NCI-H524 treated with DMSO at 0.1 percent for 48 hours (cell line): ENCODE results near the gene TEX51.

ENCODE experiments used
- DNase-seq: peaks from one replicate; lab custom pipeline; 2025; lab: John Stamatoyannopoulos, UW

TEX51 gene

GRCh38 chr2:126879348-126880298 lies 19.1 kb upstream of the TEX51 start:
- DNase-seq, result no peak

DNA sequence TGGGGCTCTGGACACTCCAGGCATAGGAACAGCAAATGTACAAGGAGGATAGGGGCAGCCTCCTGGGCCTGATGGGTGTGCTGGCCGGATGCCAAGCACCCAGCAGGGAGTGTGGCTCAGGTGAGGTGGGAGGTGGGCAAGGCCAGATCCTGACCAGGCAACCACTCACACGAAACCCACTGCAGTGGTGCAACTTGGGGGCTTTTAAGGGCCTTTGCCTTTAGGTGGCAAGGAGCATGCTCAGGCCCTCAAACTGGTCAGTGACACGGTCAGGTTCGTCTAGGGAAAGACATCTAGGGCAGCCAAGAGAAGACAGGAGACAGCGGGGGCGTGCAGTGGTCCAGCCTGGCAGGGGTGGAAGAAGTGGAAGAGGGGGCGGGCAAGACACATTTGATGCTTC lies 18.4 kb upstream of the TEX51 start:
- DNase-seq, result no peak

DNA sequence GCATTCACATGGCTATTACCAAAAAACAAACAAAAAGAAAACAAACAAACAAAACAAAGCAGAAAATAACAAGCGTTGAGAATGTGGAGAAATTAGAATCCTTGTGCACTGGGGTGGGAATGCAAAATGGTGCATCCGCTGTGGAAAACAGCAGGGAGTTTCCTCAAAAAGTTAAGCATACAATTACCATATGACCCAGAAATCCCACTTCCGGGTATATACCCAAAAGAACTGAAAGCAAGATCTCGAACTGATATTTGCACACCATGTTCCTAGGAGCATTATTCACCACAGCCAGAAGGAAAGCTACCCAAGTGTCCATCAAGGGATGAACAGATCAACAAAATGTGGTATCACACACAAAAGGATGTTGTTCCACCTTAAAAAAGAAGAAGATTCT lies 17.9 kb upstream of the TEX51 start:
- DNase-seq, result no peak

DNA sequence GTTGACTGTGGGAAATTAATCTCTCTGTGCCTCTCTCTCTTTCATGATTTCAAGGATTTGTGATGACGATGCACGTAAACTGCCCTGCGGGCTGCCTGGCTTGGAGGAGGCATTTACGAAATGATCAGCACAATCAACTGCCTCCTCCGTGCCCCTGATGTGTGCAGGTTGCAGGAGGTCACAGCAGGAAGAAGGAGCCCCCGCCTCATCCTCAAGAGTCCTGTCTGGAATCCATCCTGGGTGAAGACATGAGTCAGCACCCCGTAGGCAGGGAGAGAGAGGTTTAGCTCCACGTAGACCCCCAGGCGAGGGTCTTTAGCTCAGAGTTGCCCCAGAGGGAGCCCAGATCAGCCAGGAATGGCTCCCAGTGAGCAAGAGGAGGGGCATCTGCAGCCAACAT lies 17.1 kb upstream of the TEX51 start:
- DNase-seq, result no peak

DNA sequence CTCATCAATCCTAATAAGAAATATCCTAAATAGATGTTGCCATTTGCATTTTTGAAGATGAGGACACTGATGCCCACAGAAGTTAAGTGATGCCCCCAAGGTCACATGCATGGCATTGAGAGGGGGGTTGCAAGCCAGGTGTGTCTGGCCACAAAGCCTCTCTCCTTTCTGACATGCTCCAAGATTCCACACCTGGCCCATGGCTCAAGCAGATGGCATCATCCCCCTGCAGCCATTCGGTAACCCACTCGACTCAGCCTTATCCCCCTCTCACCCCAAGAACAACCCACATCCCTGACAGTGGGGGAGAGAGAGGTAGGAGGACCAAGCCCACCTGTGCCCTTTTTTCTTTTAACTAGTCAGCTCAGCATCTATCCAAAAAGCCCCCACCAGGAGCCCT lies 16.5 kb upstream of the TEX51 start:
- no peak for DNase-seq

GRCh38 chr2:126882736-126883665 lies 15.7 kb upstream of the TEX51 start:
- DNase-seq, result no peak

DNA sequence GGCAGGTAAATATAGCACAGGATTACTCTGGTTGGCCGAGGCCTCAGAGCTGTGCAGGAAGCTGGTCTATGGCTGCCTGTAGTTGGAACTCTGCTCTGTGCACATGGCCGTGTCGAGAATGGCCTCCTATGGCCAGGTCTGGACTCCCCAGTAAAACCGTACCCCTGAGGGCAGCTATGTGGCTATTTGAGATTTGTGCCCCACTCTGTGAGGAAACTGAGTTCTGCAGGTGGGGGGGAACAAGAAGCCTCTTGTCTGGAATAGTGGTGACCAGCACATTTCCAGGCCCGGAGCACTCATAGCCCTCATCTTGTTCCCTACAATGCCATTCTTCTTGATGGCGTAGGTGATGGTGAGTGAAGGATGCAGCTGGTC lies 15.0 kb upstream of the TEX51 start:
- DNase-seq, result no peak

DNA sequence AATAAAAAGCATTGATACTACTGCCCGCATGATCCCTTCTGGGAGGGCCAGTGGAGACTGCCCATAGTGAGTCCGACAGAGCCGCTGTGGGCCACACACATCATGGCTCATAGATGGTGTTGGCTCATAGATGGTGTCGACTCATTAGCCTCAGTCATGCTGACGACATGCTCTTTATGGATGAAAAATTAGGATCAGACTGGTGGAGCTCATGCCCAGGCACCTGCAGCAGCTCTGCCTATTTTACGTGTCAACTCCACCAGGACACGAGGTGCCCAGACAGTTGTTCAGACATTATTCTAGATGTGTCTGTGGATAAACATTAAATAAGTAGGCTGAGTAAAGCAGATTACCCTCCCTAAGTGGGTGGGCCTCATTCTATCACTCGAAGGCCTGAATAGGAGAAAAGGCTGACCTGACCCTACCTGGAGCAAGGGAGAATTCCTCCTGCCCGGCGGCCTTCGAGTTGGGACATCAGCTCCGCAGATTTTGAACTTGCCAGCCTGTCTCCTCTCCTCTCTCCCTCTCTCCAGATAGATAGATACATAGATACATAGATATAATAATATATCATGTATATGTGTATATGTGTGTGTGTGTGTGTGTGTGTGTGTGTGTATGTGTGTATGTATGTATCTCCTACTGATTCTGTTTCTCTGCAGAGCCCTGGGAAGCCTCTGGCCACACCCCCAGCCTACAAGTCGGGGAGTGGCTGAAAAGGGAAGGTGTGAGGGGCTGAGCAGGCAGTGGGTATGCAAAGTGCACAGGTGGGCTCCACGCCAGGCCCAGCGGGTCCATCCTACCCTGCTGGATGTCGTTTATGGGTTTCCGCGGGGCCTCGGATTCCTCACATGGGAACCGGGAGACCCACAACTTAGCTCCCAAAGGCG lies 13.6 kb upstream of the TEX51 start:
- no peak for DNase-seq

- no peak for DNase-seq
Measured at GRCh38 chr2:126885751-126886210, 12.9 kb upstream of the TEX51 start.

GRCh38 chr2:126886211-126886915 lies 12.3 kb upstream of the TEX51 start:
- DNase-seq, result no peak

- DNase-seq, result no peak
Measured at GRCh38 chr2:126886916-126887280, 11.8 kb upstream of the TEX51 start.

GRCh38 chr2:126887506-126887905 lies 11.2 kb upstream of the TEX51 start:
- DNase-seq, result no peak

DNA sequence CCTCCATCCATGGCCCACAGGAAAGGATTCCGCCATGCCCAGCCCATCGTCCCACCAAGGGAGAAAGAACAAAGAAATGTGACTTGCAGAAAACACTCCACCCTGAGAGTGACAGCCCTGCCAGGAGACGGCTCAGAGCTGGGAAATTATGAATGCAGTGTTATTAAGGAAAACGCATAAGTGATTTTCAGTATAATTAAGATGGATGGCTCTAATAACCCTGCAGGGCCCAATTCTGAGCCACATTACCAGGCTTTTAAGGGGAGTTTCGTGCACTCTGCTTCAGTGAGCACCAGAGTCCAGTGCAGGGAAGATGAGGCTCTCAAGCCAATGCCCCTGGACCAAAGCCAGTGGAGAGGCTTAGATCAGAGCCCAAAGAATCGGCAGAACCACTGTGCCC lies 10.6 kb upstream of the TEX51 start:
- no peak for DNase-seq

- DNase-seq, result no peak
Measured at GRCh38 chr2:126889071-126889470, 9.6 kb upstream of the TEX51 start.

- DNase-seq, result peak; percentile 78
Measured at GRCh38 chr2:126889496-126890135, 9.1 kb upstream of the TEX51 start.

DNA sequence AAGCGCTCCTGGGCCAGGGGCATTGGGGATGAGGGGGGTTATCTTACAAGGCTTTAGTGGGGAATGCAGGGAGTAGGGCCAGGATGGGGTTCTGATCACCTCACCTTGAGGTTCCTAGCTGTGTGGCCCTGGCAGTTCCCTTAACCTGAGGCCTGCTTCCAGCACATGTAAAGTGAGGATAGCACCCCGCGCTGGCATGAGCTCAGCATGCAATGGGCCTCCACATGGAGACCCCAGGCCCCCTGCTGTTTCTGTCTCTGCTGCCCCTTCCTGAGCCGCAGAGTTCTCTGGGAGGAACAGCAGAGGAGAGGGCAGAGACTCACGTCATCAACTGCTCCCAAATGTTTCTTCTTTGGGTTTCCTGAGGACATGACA lies 8.6 kb upstream of the TEX51 start:
- no peak for DNase-seq

DNA sequence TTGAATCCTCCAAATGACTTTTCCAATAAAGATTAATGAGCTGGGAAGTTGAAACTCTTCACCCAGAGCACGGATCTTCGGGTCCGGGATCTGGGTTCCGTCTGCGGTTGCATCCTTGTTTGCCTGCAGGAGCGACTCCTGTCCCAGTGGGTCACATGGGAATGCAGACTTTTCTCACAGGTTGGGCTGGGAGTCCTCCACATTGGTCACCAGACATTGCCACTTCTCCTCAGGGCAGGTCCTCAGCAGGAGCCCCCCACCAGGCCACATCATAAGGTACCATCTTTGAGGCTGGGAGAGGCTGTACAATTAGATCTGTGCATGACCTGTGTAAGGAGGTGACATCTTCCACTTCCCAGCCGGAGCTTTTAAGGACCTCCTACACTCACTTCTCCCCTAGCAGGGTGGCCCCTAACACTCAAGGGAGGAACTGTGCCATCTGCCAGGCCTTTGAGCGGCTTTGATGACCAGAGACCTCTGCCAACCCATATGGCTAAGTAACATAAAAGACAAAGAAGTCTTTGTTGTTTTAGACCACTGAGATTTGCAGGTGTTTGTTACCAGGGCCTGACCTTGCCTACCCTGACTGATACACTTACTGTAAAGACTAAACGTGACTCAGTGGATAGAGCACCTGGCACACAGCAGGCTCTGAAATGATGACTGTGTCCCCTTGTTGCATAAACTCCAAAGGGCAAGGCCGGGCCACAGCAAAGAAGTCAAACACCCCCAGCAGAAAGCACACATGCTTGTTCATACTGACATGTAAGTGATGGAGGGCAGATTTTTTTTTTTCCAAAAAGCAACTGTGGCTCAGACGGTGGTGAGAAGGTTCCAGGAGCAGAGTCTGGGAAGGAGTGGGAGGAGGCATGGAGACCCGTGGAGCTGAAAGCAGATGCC lies 7.9 kb upstream of the TEX51 start:
- DNase-seq, result peak; percentile 46

DNA sequence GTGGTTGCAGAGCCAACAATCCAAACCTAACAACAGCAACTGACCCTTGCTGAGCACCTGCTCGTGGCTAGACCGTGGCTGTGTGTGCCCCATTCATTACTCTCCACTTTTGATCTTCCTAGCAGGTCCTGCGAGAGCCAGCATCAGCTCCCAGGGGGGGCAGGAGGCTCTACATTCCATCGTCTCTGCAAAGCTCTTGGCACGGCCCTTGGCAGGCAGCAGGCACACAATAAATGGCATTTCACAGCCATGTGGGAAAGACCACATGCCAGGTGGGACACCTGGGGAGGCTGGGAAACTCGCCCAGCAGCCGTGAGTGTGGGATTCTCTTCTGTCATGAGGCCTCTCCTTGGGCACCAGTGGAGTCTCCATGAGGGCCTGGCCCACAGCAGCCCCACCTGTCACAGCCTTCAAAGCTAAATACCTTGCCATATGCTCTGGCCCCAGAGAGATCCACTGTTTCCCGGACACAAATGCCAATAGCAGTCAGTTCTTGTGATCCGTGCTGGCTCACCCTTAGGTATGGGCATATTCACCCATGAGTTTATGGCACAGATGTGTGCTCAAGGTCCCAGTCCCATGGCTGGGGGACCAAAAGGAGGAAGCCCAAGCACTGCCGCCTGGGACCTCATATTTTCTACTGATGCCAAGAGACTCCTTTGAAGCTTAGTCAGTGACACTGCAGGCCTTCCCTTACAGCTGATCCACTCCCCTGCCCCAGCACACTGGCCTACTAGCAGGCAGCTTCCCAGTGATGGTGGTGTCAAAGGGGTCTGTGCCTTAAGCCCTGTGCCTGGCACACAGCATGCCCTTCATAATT lies 6.8 kb upstream of the TEX51 start:
- peak; percentile 84 for DNase-seq

GRCh38 chr2:126893153-126893552 lies 5.5 kb upstream of the TEX51 start:
- DNase-seq, result no peak
